Stimulated activated CD4-positive, alpha-beta T cell treated with anti-CD3 and anti-CD28 coated beads, Interleukin-4, amount 100 ng/mL, for 48 hours (primary cell): Measurements from ENCODE around the gene OR1B1.
"Not testable (repeated sequence)": the region's sequence is repeated elsewhere in the genome, so short reads cannot be mapped to it uniquely, and the experiment has no call there.

ENCODE experiments used
- DNase-seq, 2 donors: peaks; one replicate each; pipeline ENCODE4 v3.0.0-alpha.2; 2020; ENCODE audit warnings: low read depth in 2 of 2

OR1B1 gene

GRCh38 chr9:122657527-122657926, at the start of gene OR1B1:
OR1B1 (minus strand) TSS chr9:122657627.
- no peak for DNase-seq

- no peak for DNase-seq
These were observed 38.3 kb upstream of the OR1B1 start for GRCh38 chr9:122695696-122696095.

- no peak for DNase-seq
These were observed 27.4 kb upstream of the OR1B1 start for GRCh38 chr9:122684851-122685250.

GRCh38 chr9:122672481-122672880, 15.1 kb upstream of the OR1B1 start:
- DNase-seq = no peak

- DNase-seq = no peak
These were observed 4.0 kb upstream of the OR1B1 start, which contains the start of gene OR1L1 for GRCh38 chr9:122661416-122661815. OR1L1 (plus strand) TSS chr9:122661716; CDS start chr9:122661716, 0 bp downstream.

- DNase-seq = no peak
These were observed 1.0 kb downstream of the OR1B1 start for GRCh38 chr9:122656378-122656777.

GRCh38 chr9:122642226-122642625, 15.2 kb downstream of the OR1B1 start:
- no peak for DNase-seq

GRCh38 chr9:122619996-122620395, 37.4 kb downstream of the OR1B1 start:
- DNase-seq = no peak

- no peak for DNase-seq
These were observed 43.1 kb downstream of the OR1B1 start, which contains the start of gene OR1Q1 for GRCh38 chr9:122614362-122614761. OR1Q1 (plus strand) TSS chr9:122614738; CDS start chr9:122614738, 0 bp downstream.

- no peak for DNase-seq
These were observed 47.6 kb downstream of the OR1B1 start for GRCh38 chr9:122609804-122610203.

GRCh38 chr9:122606587-122606986, 50.8 kb downstream of the OR1B1 start:
- DNase-seq = no peak

GRCh38 chr9:122605691-122606090, 51.7 kb downstream of the OR1B1 start:
- DNase-seq = no peak

- DNase-seq = not testable (repeated sequence)
These were observed 74.1 kb downstream of the OR1B1 start, which contains the start of gene OR1L8 for GRCh38 chr9:122583284-122583683. OR1L8 (minus strand) TSS chr9:122583384; CDS start chr9:122568477, 14,907 bp downstream.

GRCh38 chr9:122580360-122580759, 77.1 kb downstream of the OR1B1 start:
- no peak for DNase-seq

- no peak for DNase-seq
These were observed 77.6 kb downstream of the OR1B1 start for GRCh38 chr9:122579874-122580273.
